HG03469 (cell line): ENCODE measurements around the gene GATA6.

Experiments used
- ATAC-seq: cut with Tn5 transposase; IDR thresholded peaks from one replicate; pipeline ENCODE4 v1.9.1; 2021; ENCODE audit warnings: mild to moderate bottlenecking, moderate library complexity, moderate number of reproducible peaks; ENCODE audit not compliant: unreplicated experiment

Gene GATA6

DNA sequence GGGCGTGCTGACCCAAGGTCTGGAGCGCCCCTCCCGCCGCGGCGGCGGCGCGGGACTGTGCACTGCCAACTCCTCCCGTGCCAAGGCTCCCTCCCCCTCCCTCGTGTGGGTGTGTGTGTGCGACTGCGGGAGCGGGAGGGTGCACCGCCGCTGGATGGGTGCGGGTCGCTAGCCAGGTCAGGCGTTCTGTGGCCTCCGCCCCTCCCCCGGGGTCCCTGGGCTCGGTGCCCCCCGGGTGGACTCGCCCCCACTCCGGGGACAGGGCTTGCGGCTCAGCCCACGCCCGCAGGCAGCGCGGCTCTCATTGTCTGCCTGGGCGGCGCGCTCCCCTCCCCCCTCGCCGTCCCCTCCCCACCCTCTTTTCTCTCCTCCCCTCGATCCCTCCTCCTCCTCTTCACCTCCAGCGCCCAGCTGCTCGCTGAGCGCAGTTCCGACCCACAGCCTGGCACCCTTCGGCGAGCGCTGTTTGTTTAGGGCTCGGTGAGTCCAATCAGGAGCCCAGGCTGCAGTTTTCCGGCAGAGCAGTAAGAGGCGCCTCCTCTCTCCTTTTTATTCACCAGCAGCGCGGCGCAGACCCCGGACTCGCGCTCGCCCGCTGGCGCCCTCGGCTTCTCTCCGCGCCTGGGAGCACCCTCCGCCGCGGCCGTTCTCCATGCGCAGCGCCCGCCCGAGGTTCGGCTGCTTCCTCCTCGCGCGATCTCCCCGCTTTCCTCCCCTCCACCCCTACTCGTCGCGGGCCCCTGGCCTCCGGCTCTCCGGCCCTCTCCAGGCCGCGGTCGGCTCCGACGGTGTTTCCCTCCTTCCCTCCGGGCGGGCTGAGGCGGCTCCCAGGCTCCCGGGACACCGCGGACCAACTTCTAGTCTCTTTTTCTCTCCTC, at the start of gene GATA6:
Gene GATA6 (plus strand): TSS at position 579 of the 878 bp plus-strand sequence. CDS start 1,556 bp downstream, outside the sequence.
- ATAC-seq, result no peak

DNA sequence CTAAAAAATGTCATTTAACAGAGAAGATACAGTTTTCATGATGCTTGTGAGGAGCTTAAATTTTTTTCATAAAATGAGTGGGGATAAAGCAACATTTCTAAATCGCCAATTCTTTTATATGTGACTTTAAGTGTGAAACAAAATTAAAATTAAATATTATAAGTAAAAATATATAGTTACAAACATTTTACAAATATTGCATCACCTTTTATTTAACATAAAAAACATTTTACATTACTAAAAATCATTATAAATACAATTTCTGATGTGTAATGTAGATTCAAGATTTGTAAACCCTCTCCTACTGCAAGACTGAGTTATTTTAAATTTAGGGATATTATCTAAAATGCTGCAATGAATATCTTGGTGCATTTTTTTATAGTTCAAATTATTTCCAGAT, 44.4 kb upstream of the GATA6 start:
- ATAC-seq, result no peak

DNA sequence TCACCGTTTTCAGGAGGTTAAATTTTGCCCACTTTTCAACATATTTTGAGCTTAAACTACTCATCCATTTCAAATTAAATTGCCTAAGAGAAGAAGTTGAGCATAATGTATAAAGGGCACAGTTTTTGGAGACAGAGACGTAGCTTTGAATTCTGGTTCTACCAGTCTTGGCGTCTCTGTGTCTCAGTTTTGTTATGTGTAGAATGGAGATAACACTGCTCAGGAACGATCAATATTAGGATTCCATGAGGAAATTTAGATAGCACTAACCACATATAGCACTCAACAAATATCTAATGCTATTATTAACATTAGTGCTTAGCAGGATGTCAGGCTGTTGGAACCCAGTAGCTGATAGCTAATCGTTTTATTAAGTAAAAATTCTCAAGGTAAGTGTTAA, 40.4 kb upstream of the GATA6 start:
- no peak for ATAC-seq

DNA sequence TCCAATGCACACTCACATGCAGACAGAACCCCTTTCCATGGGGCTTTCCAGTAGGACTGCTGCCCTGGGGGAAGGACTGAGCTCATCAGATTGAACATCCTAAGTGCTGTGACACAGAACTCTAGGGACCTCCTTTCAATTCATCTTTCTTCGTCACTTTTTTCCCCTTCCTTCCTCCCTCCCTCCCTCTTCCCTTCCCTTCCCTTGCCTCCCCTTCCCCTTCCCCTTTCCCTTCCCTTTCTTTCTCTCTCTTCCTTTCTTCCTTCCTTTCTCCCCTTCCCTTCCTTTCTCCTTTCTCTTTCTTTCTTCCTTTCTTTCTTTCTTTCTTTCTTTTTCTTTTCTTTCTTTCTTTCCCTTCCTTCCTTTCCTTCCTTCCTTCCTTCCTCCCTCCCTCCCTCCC, 39.6 kb upstream of the GATA6 start:
- no peak for ATAC-seq

DNA sequence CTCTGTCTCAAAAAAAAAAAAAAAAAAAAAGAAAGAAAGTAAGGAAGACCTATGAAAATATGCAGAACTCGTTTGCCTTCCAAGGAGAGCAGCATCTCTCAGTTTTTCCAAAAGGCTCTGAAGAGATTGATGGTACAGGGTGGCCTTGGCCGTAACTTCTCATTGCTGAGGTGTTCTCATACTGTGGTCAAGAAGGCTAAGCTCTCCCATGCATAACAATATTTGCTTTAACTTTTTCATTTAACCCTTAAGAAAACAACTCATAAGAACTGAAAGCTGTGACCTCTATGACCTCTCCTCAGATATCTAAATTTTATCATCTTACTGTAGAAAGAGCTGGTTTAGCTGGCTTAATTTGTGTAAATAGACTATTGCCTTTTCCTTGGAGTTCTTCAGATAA, 37.1 kb upstream of the GATA6 start:
- ATAC-seq, result no peak

DNA sequence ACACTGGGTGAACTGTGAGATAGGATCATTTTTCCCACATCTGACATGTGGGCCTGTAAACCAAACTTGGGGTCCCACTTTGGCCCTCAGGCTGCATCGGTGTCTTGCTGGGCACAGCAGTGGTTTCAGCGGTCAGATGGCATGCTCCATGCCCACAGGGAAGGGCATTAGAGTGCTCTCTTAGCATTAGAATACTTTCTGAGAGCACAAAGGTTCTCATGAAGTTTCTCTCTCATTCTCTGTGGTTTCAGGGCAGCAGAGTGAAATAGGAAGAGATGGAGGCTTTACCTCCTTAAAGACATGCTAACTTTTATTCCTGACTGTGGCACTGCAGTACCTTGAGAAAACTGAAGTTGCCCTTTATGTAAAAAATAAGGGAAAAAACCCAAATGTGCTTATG, 36.6 kb upstream of the GATA6 start:
- ATAC-seq, result no peak

DNA sequence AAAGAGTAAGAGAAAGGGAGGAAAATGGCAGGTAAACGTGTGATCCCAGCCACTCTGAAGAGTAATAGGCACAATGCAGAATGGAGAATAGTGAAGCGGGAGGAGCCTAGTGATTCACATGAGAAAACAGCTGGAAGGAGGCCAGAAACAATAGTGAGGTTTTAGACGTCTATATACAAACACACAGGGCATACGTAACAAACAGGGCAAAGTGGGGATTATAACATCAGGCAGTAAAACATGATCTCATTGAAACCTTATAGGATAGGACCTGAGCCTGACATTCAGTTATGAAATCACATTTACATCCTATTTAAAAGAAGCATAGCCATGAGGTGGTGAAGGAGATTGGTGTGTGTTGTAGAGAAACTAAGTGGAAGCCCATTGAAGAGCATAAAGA, 33.0 kb upstream of the GATA6 start:
- no peak for ATAC-seq

DNA sequence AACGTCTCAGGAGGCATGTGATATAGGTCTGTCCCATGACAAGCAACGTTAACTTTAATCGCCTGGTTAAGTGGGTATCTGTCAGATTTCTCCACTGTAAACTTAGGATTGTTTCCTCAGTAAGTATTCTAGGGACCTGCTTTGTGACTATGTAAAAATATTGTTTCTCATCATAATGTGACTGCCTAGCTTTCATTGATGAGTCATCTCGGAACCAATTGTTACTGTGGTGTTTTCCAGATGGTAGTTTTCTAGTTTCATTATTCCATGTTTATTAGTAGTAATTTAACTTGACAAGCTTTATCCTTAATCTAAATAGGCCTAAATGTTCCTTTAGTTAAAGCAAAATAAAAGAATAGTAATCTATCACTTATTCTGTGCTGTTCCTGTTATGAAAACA, 28.2 kb upstream of the GATA6 start:
- ATAC-seq, result no peak

DNA sequence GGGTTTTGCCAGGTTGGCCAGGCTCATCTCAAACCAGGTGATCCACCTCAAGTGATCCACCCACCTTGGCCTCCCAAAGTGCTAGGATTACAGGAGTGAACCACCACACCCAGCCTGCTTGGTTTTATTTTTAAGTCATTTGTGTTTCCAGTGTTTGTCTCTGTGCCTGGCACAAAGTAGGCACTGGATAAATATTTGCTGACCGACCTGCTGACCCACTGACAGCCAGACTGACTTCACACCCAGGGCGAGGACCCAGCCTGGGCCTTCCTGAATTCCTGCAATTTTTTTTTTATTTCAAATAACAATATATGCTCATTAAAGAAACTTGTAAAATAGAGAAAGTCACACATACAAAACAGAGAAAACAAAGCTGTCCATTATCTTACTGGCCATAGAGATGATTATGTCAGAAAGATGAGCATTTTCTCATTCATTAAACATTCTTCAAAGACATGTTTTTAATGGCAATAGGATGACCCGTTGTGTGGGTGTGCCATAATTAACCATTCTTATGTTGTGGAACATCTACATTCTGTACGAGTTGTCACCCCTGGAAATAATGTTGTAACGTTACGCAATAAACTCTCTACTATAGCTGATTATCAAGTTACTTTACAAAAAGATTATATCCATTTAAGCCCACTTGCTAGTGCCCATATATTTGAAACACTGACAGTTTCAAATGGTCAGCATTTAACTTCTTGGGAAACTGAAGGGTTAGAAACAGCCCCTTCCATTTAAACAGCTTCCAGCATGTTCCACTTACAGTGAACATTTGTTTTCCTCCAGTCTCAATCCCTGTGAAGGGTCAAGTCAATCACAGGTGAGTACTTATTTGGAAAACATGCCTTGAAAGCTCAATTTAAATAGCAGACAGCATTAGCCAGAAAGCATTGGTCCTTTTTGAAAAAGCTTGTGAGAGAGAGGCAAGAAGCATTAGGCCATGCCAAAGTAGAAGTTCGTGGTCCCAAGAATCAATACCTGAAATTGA, 25.7 kb upstream of the GATA6 start:
- ATAC-seq, result no peak

DNA sequence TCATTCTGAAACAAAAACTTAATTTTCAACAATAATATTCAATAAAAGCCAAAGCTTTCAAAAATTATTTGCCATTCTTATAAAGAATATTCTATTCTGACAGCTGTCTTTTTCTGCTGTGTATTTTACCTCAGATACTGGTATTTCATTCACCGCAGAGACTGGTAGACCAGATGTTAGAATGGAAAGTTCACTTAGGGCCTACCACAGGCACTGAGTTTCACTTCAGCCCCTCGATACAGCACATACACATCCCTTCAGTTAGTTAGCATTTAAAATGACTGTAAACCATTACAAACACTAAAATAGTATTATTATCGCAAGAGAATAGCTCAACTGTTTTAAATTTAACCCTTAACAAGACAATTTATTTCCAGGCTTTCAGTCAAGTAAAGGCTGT, 24.2 kb upstream of the GATA6 start:
- ATAC-seq, result no peak

DNA sequence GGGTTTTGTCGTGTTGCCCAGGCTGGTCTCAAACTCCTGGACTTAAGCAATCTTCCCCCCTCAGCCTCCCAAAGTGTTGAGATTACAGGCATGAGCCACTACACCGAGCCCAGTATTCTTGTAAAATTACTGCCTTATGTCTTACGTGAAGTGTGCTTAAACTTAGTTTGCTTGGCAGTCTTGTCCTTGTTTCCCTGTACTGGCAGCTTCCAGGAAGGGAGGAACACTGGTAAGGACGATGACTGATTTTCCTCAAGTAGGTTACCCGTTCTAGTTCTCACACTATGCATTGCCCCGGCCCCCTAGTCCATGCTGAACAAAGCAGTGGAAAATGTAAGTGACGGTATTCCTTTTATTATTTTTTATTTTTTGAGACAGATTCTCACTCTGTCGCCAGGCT, 19.7 kb upstream of the GATA6 start:
- ATAC-seq, result no peak

DNA sequence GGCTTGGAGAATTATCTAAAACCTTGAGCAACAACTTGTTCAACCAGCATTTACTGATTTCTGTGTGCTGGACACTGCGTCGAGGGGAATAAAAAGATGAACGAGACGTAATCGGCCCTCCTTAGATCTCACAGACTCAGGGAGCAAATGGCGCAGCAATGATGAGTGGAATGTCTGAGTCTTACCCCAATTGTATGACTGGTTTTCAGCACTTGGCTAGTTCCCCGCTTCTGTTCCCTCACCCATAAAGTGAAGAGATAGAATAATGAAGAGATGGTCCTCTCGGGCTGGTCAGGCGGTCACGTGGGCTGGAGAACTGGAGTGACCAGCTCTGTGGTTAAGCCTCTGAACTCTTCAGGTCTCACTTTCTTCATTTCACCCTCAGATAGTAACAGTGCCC, 17.3 kb upstream of the GATA6 start:
- no peak for ATAC-seq

DNA sequence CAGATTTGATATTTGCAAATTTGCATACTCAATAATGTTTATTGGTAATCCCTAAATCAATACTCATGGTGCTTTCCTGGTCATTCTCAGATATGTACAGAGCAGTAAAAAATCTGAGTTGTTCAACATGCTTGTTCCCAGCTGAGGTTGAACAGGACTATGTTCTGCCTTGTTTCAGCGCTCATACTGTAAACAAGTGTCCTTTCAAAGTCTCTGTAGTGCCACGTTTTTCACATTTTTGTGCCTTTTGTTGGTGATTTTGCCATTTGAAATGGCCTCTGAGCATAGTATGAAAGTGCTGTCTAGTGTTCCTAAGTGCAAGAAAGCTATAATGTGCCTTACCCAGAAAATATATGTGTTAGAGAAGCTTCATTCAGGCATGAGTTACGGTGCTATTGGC, 16.0 kb upstream of the GATA6 start:
- ATAC-seq, result no peak

DNA sequence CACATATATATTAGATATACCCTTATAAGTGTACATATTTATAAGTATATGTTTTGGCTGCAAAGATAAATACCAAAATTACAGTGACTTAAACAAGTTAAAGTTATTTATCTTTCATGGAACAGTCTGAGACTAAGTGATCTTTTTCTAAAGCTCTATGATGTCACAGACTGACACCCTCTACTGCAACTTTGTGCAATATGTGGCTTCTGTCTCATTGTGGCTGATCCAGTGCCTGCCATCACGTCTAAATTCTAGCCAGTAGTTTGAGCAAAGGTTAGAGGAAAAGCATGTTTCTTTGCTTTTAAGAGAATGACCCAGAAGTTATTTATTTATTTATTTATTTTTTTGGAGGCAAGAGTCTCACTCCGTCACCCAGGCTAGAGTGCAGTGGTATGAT, 13.8 kb upstream of the GATA6 start:
- ATAC-seq, result no peak

DNA sequence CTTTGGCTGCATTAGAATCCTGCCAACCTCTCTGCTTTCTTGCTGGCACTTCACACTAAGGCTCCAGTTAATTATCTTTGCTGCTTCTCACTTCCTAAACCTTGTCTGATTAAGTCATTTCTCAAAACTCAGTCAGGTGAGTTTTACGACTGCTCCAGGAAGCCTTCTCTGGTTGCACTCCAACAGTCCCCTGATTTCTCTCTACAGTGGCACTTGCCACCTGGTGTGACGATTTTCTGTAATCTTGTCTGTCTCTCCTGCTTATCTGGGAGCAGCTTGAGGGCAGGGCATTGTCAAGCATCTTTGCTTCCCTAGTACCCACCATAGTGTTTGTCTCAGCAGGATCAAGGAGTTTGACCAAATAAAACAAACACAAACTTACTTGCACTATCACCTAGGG, 10.4 kb upstream of the GATA6 start:
- ATAC-seq, result no peak

DNA sequence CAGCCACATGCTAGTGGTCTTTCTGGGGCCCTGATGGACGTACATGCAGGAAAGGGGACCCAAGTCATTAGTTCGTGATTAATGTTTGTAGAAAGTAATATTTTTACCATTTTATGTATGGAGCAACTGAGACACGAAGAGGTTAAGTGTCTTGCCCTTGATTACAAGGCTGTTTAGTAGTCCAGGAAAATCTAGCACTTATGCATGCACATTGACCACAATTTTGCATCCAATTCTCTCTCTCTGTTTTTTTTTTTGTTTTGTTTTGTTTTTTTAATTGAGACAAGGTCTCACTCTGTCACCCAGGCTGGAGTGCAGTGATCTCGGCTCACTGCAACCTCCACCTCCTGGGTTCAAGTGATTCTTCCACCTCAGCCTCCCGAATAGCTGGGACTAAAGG, 8.3 kb upstream of the GATA6 start:
- ATAC-seq, result no peak

DNA sequence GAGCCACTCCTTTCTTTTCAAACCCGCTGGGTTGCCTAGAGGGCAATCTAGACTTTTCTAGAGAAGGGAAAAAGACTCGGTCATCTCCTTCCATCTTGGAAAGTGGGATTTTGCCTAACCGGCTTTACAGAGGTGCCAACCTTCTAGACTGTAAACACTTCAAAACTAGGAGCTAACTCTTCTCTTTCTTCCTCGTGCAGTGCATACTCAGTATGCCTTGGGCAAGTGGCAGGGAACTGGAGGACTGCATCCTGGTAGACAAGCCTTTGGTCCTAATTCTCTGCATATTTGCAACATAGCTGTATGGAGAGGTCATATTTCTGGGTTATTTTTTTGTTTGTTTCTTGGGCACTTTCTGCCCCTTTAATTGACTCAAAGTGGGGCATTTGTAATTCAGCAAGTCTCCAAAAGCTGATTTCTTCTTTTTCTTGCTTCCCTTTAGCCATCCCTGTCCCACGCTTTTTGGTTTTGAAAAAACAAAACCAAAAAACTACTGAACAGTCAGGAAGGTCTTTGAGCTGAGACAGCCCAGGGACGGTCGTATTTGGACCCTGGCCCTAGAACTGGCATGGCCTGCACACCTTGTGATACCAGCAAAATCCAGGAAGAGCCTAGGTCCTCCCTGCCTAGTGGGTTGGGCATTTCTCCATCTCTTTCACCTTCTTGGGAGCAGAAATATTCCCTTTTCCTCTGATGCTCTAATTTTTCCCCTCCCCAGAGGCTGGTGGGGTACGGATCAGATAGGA, 5.8 kb upstream of the GATA6 start:
- ATAC-seq, result no peak

DNA sequence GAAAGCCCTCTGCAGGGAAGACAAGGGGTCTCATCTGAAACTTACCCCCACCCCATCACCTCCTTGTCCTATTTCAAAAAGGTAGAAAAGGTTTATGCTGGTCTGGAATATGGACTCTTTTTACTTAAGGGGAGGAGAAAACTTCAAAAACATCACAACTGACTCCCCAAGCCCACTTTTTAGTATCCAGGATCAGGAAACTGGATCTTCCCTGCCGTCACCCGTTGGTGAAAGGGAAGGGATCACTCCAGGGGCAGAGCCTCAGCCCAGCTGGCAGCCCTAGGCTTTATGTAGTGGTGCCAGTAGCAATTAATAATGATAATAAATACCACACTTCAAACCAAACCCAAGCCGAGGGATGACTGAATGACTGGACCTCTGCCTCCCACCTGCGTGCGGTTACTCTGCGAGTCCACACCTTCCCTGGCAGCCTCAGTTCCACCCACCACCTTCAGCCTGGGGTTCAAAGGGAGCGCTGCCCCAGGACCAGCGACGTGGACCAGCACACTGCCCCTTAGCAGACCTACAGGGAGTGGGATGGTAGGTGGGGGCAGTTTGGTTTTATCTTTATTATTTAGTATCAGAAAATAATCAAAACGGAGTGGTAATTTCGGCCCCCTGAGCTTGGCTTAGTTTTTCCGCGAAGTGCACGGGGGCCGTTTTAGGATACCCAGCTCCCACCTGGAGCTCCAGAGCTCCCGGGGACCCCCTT, 4.9 kb upstream of the GATA6 start:
- no peak for ATAC-seq

DNA sequence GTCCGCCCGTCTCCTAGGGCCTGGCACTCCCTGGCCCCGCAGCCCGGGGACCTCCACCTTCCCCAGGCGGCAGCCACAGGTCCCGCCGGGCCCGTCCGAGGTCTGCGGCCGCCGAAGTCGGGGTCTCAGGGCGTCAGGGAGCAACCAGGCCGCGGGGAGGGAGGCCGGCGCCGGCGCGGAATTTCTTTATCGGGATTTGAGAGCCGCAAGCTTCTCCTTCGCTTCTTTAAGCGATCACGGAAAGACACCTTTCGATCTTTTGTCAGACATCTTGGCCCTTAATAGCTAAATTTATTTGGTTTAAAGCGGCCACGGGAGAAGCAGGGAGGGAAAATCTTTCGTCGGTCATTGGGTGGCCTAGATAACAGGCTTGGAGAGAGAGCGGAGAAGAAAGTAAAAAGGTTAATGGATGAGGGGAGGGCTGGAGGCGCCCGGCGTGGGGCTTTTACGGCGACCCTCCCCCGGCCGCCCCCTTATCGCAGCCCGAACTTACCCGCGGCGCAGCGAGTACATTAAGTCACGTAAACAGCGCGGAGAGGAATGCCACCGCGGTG, 4.3 kb upstream of the GATA6 start:
- ATAC-seq, result no peak

DNA sequence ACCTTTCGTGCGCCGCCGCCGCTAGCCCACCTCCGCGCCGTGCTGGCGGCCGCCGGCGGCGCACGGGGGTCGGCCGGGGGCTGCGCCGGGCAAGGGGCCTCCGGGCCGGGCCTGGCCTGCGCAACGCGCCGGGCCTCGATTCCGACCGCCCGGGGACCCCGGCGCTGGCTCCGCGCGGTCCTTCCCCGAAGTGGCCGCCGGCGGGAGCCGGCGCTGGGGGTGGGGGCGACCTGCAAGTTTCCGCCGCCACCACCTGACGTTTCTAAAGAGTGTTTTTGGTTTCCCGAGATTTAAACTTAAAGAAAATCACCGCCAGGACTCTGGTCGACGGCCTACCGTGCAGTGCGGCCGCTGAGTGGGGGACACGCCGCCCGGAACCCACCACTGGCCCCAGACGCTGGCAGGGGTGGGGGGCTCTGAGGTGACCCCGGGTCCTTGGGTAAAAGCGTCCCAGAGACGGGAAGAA, 3.8 kb upstream of the GATA6 start:
- no peak for ATAC-seq
